Duodenal mucosa (tissue), 2 donors: ENCODE measurements around the gene EIF4B.
"Not testable (repeated sequence)": the region's sequence is repeated elsewhere in the genome, so short reads cannot be mapped to it uniquely, and the experiment has no call there.

Experiments used
- H3K27ac ChIP-seq: one replicate; pipeline ENCODE4 v1.7.0; 2013; ENCODE audit warnings: low read depth, low read length
- H3K27me3 ChIP-seq, 2 donors: one replicate each; pipeline ENCODE4 v1.7.0; 2013; ENCODE audit warnings: low read length in 2 of 2, control low read depth in 1 of 2; ENCODE audit not compliant: insufficient read depth in 2 of 2, control insufficient read depth in 1 of 2
- H3K36me3 ChIP-seq, 2 donors: one replicate each; pipeline ENCODE4 v1.7.0; 2013; ENCODE audit warnings: low read length in 2 of 2, control low read depth in 1 of 2; ENCODE audit not compliant: insufficient read depth in 2 of 2, control insufficient read depth in 1 of 2
- H3K4me1 ChIP-seq, 2 donors: one replicate each; pipeline ENCODE4 v1.7.0; 2013; ENCODE audit warnings: low read length in 2 of 2, control low read depth in 1 of 2; ENCODE audit not compliant: insufficient read depth in 2 of 2, control insufficient read depth in 1 of 2
- H3K4me3 ChIP-seq, 2 donors: one replicate each; pipeline ENCODE4 v1.7.0; 2013; ENCODE audit warnings: low read length in 2 of 2, low read depth in 1 of 2
- H3K9ac ChIP-seq, 2 donors: one replicate each; pipeline ENCODE4 v1.7.0; 2013; ENCODE audit warnings: low read length in 2 of 2, low read depth in 1 of 2
- H3K9me3 ChIP-seq, 2 donors: one replicate each; pipeline ENCODE4 v1.7.0; 2013; ENCODE audit warnings: low read length in 2 of 2, control low read depth in 1 of 2; ENCODE audit not compliant: control insufficient read depth in 1 of 2

Gene EIF4B

GRCh38 chr12:53012928-53013327, 6.7 kb downstream of the EIF4B start:
- H3K27ac ChIP-seq, result no peak overlapping the region
- no peak overlapping the region for H3K9ac ChIP-seq
- H3K4me3 ChIP-seq, result no peak overlapping the region
- H3K4me1 ChIP-seq, result peaks cover 36 to 37% of the 10 kb centered on the region in 2 donors
- H3K27me3 ChIP-seq, result no peaks in the 10 kb centered on the region
- peaks cover 9 to 14% of the 10 kb centered on the region in 2 donors for H3K36me3 ChIP-seq
- no peaks in the 10 kb centered on the region for H3K9me3 ChIP-seq

DNA sequence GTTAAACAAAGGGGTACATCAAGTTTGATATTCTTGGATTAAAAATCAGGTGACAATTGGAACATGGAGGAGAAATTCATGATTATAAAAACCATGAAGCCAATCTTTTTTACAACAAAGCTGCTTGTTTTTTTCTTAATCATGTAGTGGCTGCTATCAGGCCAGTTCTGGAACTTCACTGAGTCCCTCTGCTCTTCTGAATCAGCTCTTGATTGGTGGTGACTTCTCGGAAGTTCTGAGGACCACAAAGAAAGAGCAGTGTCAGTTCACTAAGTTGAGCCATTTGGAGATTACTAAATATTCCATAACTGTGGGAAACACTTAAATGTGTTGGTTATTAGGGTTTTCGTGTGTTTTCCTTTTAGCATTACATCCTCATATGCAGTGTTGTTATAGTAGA, 8.5 kb downstream of the EIF4B start:
- H3K9ac ChIP-seq, result no peak overlapping the region
- peaks cover 19 to 22% of the 10 kb centered on the region in 2 donors for H3K4me1 ChIP-seq
- no peaks in the 10 kb centered on the region for H3K9me3 ChIP-seq
- H3K27me3 ChIP-seq, result no peaks in the 10 kb centered on the region
- peaks cover 19 to 30% of the 10 kb centered on the region in 2 donors for H3K36me3 ChIP-seq
- no peak overlapping the region for H3K4me3 ChIP-seq
- no peak overlapping the region for H3K27ac ChIP-seq

DNA sequence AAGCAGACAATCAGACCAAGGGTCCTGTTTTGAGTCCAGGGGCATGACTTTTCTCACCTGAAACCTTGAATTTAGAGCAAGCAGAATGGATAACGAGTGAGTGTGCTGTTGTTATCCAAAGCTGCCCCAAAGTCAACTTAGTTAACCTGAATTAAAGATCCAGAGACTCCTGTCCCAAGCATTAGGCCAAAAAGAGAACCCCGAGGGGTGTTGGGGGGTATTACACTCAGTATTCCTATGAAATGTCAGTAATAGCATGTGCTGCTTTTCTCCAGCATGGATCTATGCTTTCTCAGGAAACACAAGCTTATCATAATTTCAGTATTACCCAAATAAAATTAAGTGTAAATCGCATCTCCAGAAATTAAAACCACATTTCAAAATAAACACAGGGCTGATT, 19.0 kb downstream of the EIF4B start:
- H3K9me3 ChIP-seq, result no peaks in the 10 kb centered on the region

DNA sequence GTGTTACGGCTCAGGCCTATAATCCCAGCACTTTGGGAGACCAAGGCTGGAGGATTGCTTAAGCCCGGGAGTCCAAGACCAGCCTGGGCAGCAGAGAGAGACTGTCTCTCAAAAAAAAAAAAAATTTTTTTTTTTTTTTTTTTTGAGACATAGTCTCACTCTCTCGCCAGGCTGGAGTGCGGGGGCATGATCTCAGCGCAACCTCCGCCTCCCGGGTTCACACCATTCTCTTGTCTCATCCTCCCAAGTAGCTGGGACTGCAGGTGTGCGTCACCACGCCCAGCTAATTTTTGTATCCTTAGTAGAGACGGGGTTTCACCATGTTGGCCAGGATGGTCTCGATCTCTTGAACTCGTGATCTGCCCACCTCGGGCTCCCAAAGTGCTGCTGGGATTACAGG, 20.8 kb downstream of the EIF4B start:
- H3K9ac ChIP-seq, H3K4me1 ChIP-seq, H3K9me3 ChIP-seq, H3K27me3 ChIP-seq, H3K27ac ChIP-seq, H3K4me3 ChIP-seq: not testable (repeated sequence)
- H3K36me3 ChIP-seq, result peaks cover 39 to 91% of the 10 kb centered on the region in 2 donors

More for the DNA sequence above, 19.0 kb downstream of the EIF4B start:
- Histone ChIP-seq H3K4me3 (no peak overlapping the region), H3K36me3 (peaks cover 34 to 92% of the 10 kb centered on the region in 2 donors), H3K4me1 (no peaks in the 10 kb centered on the region), H3K9ac (no peak overlapping the region), H3K27ac (no peak overlapping the region), H3K27me3 (no peaks in the 10 kb centered on the region)

GRCh38 chr12:53031616-53032015, 25.4 kb downstream of the EIF4B start:
- H3K27ac ChIP-seq, result no peak overlapping the region
- no peaks in the 10 kb centered on the region for H3K9me3 ChIP-seq
- no peaks in the 10 kb centered on the region for H3K27me3 ChIP-seq
- no peaks in the 10 kb centered on the region for H3K4me1 ChIP-seq
- H3K36me3 ChIP-seq, result peaks cover 35 to 88% of the 10 kb centered on the region in 2 donors
- H3K9ac ChIP-seq, result no peak overlapping the region
- H3K4me3 ChIP-seq, result no peak overlapping the region

GRCh38 chr12:53033832-53034231, 27.6 kb downstream of the EIF4B start:
- not testable (repeated sequence) for H3K4me3 ChIP-seq, H3K4me1 ChIP-seq, H3K9ac ChIP-seq, H3K27ac ChIP-seq, H3K27me3 ChIP-seq, H3K9me3 ChIP-seq
- peaks cover 36 to 87% of the 10 kb centered on the region in 2 donors for H3K36me3 ChIP-seq

GRCh38 chr12:53034459-53034858, 28.2 kb downstream of the EIF4B start:
- Histone ChIP-seq H3K4me3 (no peak overlapping the region), H3K4me1 (peaks cover 2 to 6% of the 10 kb centered on the region in 2 donors), H3K36me3 (peaks cover 42 to 87% of the 10 kb centered on the region in 2 donors), H3K27ac (no peak overlapping the region), H3K9me3 (no peaks in the 10 kb centered on the region), H3K27me3 (no peaks in the 10 kb centered on the region), H3K9ac (no peak overlapping the region)

GRCh38 chr12:53036802-53037201, 30.5 kb downstream of the EIF4B start:
- no peak overlapping the region for H3K9ac ChIP-seq
- H3K27ac ChIP-seq, result no peak overlapping the region
- H3K36me3 ChIP-seq, result peaks cover 30 to 80% of the 10 kb centered on the region in 2 donors
- no peaks in the 10 kb centered on the region for H3K9me3 ChIP-seq
- H3K27me3 ChIP-seq, result no peaks in the 10 kb centered on the region
- H3K4me3 ChIP-seq, result no peak overlapping the region
- peaks cover 2 to 6% of the 10 kb centered on the region in 2 donors for H3K4me1 ChIP-seq

DNA sequence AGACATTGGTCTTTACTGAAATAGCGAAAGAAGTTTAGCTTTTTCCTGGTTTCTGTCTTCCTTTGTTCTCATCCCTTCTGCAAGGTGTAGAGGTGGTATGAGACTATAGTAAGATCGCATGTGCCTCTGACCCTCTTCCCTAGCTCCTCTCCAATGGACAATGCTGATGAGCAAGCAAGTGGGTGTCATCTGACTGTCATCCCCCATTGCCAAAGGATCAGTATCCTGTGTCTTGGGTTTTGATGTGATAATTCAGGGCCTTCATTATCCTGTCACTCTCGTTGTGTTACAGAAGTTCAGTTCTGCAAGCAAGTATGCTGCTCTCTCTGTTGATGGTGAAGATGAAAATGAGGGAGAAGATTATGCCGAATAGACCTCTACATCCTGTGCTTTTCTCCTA, 33.6 kb downstream of the EIF4B start:
- Histone ChIP-seq H3K9ac (no peak overlapping the region), H3K4me3 (no peak overlapping the region), H3K9me3 (no peaks in the 10 kb centered on the region), H3K27ac (no peak overlapping the region), H3K27me3 (no peaks in the 10 kb centered on the region), H3K4me1 (peaks cover 9 to 12% of the 10 kb centered on the region in 2 donors), H3K36me3 (peaks cover 19 to 53% of the 10 kb centered on the region in 2 donors)

DNA sequence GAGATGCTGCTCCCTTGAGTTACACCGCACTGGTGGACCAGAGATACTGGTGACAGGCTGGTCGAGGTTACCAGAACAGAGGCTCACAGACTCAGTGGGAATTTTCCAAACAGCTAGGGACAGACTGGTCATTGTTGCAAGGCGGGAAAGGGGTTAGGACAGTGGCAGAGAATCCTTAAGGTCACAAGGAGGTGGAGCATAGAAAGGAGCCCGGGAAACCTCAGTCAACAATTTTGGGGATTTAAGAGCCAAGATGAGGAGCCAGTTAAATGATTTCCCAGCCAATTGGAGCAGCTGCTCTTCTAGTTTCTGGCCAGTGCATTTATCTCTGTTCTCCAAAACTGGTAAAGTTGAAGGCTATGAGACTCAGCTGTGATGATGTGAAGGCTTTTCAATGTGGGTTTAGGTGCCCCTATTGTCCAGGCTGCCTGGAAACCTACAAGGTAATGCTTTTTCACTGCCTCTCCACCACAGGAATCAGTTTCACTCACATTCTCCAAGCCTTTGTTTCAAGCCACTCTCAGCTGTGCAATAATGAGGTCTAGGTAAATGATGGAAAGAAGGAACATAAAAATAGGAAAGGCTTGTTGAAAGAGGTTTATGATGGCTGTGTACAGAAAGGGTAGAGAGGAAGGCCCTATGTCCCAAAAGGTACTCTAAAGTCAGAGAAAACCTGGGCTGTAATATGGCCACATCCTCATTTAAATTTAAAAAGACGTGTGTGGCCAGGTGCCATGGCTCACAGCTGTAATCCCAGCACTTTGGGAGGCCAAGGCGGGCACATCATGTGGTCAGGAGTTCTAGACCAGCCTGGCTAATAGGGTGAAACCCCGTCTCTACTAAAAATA, 36.6 kb downstream of the EIF4B start:
- peaks cover 23 to 25% of the 10 kb centered on the region in 2 donors for H3K4me1 ChIP-seq
- H3K27me3 ChIP-seq, result no peaks in the 10 kb centered on the region
- H3K27ac ChIP-seq, result no peak overlapping the region
- no peak overlapping the region for H3K4me3 ChIP-seq
- no peak overlapping the region for H3K9ac ChIP-seq
- no peaks in the 10 kb centered on the region for H3K9me3 ChIP-seq
- peaks cover 9 to 27% of the 10 kb centered on the region in 2 donors for H3K36me3 ChIP-seq
